Activated CD8-positive, alpha-beta T cell treated with anti-CD3 and anti-CD28 coated beads for 36 hours (primary cell): ENCODE results near the gene LMO3. TPM values are rescaled to one million over a fixed set of nuclear protein-coding genes. Genes with fewer than 3 reads are reported as not detected.

Experiments used
- ATAC-seq: fragments of 200-7000 bp; cut with Tn5 transposase; one replicate; pipeline ENCODE4 v1.10.0; 2021; ENCODE audit warnings: mild to moderate bottlenecking, moderate library complexity
- CTCF ChIA-PET: fragments of 350-600 bp; sonication (Branson Sonifier 250); formaldehyde crosslinking; loops from one replicate; lab custom pipeline; 2021; ENCODE audit warnings: antibody characterized with exemption; lab: Charles Lee
- POLR2A ChIA-PET: fragments of 350-600 bp; sonication (Branson Sonifier 250); formaldehyde crosslinking; loops from one replicate; lab custom pipeline; 2021; ENCODE audit warnings: antibody characterized with exemption; lab: Charles Lee
- DNase-seq: peaks from one replicate; pipeline ENCODE4 v3.0.0-alpha.2; 2020
- H3K27ac Mint-ChIP-seq: one replicate; pipeline ENCODE4 v1.8.0; 2021; ENCODE audit warnings: mild to moderate bottlenecking, mixed read lengths
- H3K27me3 Mint-ChIP-seq: one replicate; pipeline ENCODE4 v1.8.0; 2021; ENCODE audit warnings: mixed read lengths
- H3K36me3 Mint-ChIP-seq: one replicate; pipeline ENCODE4 v1.8.0; 2021; ENCODE audit warnings: low read depth, mixed read lengths
- H3K4me1 Mint-ChIP-seq: one replicate; pipeline ENCODE4 v1.8.0; 2021; ENCODE audit warnings: low read depth, mixed read lengths
- H3K4me3 Mint-ChIP-seq: one replicate; pipeline ENCODE4 v1.8.0; 2021; ENCODE audit warnings: mild to moderate bottlenecking, moderate library complexity, mixed read lengths
- H3K9me3 Mint-ChIP-seq: one replicate; pipeline ENCODE4 v1.8.0; 2021; ENCODE audit warnings: mixed read lengths
- CTCF ChIP-seq: fragments of 200-600 bp; IDR thresholded peaks from one replicate; pipeline ENCODE4 v1.8.0; 2022; ENCODE audit warnings: antibody characterized with exemption, mild to moderate bottlenecking
- intact Hi-C: fragments of 100-400 bp; cut with micrococcal nuclease; formaldehyde crosslinking; loops from one replicate; pipeline ENCODE4 v1.10.0; 2022
- total RNA-seq, 2 experiments: library from RNA; stranded (reverse); gene quantifications; one replicate each; pipeline ENCODE4 v1.2.3, GENCODE V29; 2021

The LMO3 gene
- total RNA-seq, 2 experiments from 2014 or later, result not detected

- Mint-ChIP-seq H3K27ac (no peak overlapping the region), H3K36me3 (peaks cover 2% of the 10 kb centered on the region), H3K4me3 (no peak overlapping the region), H3K27me3 (peaks cover 41% of the 10 kb centered on the region), H3K9me3 (peaks cover 1% of the 10 kb centered on the region), H3K4me1 (no peaks in the 10 kb centered on the region)
- no peak for DNase-seq
- no peak for ATAC-seq
- ChIA-PET CTCF (no interaction called here), POLR2A (no interaction called here)
- intact Hi-C loops, result no loop called here
- no peak for TF ChIP-seq CTCF
Measured at GRCh38 chr12:16606991-16607390, 1.0 kb upstream of the LMO3 start.

GRCh38 chr12:16606201-16606849, 363 bp upstream of the LMO3 start:
- peaks cover 1% of the 10 kb centered on the region for H3K9me3 Mint-ChIP-seq
- H3K36me3 Mint-ChIP-seq, result peaks cover 2% of the 10 kb centered on the region
- ATAC-seq (no peak), DNase-seq (no peak)
- no peak for TF ChIP-seq CTCF
- intact Hi-C loops, result no loop called here
- ChIA-PET CTCF (no interaction called here), POLR2A (no interaction called here)
- peaks cover 40% of the 10 kb centered on the region for H3K27me3 Mint-ChIP-seq
- no peaks in the 10 kb centered on the region for H3K4me1 Mint-ChIP-seq
- no peak overlapping the region for H3K27ac Mint-ChIP-seq
- H3K4me3 Mint-ChIP-seq, result no peak overlapping the region

GRCh38 chr12:16605642-16606116, 283 bp downstream of the LMO3 start:
- H3K4me3 Mint-ChIP-seq, result no peak overlapping the region
- H3K27ac Mint-ChIP-seq, result no peak overlapping the region
- POLR2A ChIA-PET, result no interaction called here
- peaks cover 39% of the 10 kb centered on the region for H3K27me3 Mint-ChIP-seq
- H3K4me1 Mint-ChIP-seq, result no peaks in the 10 kb centered on the region
- H3K9me3 Mint-ChIP-seq, result peaks cover 1% of the 10 kb centered on the region
- H3K36me3 Mint-ChIP-seq, result peaks cover 2% of the 10 kb centered on the region
- no peak for DNase-seq
- CTCF ChIA-PET, result no interaction called here
- intact Hi-C loops, result no loop called here
- no peak for ATAC-seq
- TF ChIP-seq CTCF, result no peak

- CTCF ChIA-PET, result no interaction called here
- H3K36me3 Mint-ChIP-seq, result peaks cover 2% of the 10 kb centered on the region
Measured at GRCh38 chr12:16604596-16605252, 1.2 kb downstream of the LMO3 start.

More at GRCh38 chr12:16604596-16605252, 1.2 kb downstream of the LMO3 start:
- peaks cover 1% of the 10 kb centered on the region for H3K9me3 Mint-ChIP-seq
- TF ChIP-seq CTCF, result no peak
- intact Hi-C loops, result no loop called here
- no peak overlapping the region for H3K27ac Mint-ChIP-seq
- no peak for ATAC-seq
- POLR2A ChIA-PET, result no interaction called here
- DNase-seq, result no peak
- no peak overlapping the region for H3K4me3 Mint-ChIP-seq
- no peaks in the 10 kb centered on the region for H3K4me1 Mint-ChIP-seq
- peaks cover 36% of the 10 kb centered on the region for H3K27me3 Mint-ChIP-seq
